ENCODE data around the gene NEK6. TPM values are rescaled to one million over a fixed set of nuclear protein-coding genes. Genes with fewer than 3 reads are reported as not detected.

Gene NEK6
- total and polyA plus RNA-seq, 2 experiments from 2014 or later: 33.5 to 44.7 TPM

DNA sequence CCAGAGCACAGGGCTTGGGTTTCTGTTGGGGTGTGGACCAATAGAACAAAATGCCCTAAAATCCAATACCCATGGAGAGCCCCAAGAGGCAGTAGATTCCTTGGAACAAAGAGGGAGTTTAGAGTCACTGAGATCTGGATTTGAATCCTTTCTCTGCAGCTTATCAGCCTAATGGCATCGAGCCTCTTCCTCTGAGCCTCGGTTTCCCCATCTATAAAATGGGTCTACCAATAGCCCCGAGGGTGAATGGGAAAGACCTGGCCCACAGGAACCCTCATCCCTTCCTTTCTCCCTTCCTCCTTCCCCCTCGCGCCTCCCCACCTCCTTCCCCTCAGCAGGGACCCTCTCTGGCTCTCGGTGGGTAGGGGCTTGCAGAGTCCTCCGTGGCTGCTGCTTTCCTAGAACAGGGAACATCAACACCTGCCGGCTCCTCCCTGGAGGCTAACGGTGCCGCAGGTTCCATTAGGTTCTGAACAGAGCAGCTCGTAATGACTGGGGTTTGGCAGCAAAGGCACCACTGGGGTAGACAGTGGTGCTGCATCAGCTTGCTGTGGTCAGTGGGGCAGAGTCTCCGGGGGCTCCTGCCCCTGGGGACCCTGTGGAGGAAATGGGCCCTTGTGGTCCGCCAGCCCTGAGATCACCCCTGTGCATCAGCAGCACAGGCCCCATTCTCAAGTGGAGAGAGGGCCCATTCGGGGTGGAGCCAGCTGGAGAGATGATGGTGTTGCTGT is 40.3 kb downstream of the NEK6 start:
- H4K20me1 ChIP-seq (ENCODE audit: insufficient read depth, poor library complexity, severe bottlenecking): peaks cover 17% of the 10 kb centered on the region
- TF ChIP-seq EZH2phosphoT487 (IDR thresholded peaks at IDR 0.05; ENCODE audit: low read depth, severe bottlenecking, unreplicated experiment): no peak
- H3K27me3 ChIP-seq: no peaks in the 10 kb centered on the region
- no peaks in the 10 kb centered on the region for H3K36me3 ChIP-seq (replicated peaks; ENCODE audit: insufficient read depth, low read depth)
- H3K4me3 ChIP-seq: no peak overlapping the region
- H3K4me2 ChIP-seq: no peak overlapping the region
- H3K27ac ChIP-seq: no peak overlapping the region
- H3K4me1 ChIP-seq (ENCODE audit: insufficient read depth): peaks cover 5% of the 10 kb centered on the region
- no peak for DNase-seq (ENCODE audit: low spot score)
- WGBS (ENCODE audit: low lambda C conversion rate, missing lambda C conversion rate): 91% methylated on average over 13 of the region's 14 CpGs
- H3K9me2 ChIP-seq (replicated peaks; ENCODE audit: insufficient read depth): no peaks in the 10 kb centered on the region
- no peaks in the 10 kb centered on the region for H3K9me3 ChIP-seq (ENCODE audit: low read depth)
- H2AFZ ChIP-seq: no peak overlapping the region
- peaks cover 39% of the 10 kb centered on the region for H3K79me2 ChIP-seq

DNA sequence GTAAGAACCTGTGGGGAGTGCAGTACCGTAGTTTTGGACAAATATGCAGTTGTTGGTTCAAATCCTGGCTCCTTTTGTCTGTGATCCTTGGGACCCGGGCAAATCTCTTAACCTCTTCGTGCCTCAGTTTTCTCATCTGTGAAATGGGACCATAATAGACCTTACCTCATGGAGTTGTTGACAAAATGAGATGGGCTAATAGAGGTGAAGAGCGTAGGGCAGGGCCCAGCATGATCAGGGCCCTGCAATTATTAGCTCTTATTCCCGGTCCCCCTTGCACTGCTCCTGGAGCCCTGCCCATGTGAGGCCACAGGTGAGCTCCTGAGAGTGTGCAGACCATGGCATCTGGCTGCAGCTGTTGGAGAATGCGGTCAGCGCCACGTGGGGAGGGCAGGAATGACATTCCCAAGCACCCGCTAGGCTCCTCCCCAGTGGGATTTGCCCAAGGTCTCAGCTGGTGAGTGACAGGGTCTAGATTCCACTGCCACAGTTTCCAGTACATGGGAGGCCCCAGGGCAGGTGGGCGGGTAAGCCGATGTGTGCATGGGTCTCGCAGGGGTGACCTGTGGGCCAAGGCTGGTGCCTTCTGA is 41.0 kb downstream of the NEK6 start:
- 79% methylated on average over 12 of the region's 12 CpGs for WGBS (ENCODE audit: low lambda C conversion rate, missing lambda C conversion rate)
- no peaks in the 10 kb centered on the region for H3K36me3 ChIP-seq (replicated peaks; ENCODE audit: insufficient read depth, low read depth)
- H3K4me1 ChIP-seq (ENCODE audit: insufficient read depth): peaks cover 5% of the 10 kb centered on the region
- H3K4me2 ChIP-seq: no peak overlapping the region
- H2AFZ ChIP-seq: no peak overlapping the region
- no peak overlapping the region for H3K4me3 ChIP-seq
- H3K79me2 ChIP-seq: peaks cover 34% of the 10 kb centered on the region
- no peaks in the 10 kb centered on the region for H3K9me3 ChIP-seq (ENCODE audit: low read depth)
- peaks cover 17% of the 10 kb centered on the region for H4K20me1 ChIP-seq (ENCODE audit: insufficient read depth, poor library complexity, severe bottlenecking)
- no peak for DNase-seq (ENCODE audit: low spot score)
- no peaks in the 10 kb centered on the region for H3K9me2 ChIP-seq (replicated peaks; ENCODE audit: insufficient read depth)
- TF ChIP-seq EZH2phosphoT487 (IDR thresholded peaks at IDR 0.05; ENCODE audit: low read depth, severe bottlenecking, unreplicated experiment) (no peak), EZH2 (IDR thresholded peaks at IDR 0.05; ENCODE audit: borderline replicate concordance) (no peak)
- TF ChIP-seq, protein P1, sequence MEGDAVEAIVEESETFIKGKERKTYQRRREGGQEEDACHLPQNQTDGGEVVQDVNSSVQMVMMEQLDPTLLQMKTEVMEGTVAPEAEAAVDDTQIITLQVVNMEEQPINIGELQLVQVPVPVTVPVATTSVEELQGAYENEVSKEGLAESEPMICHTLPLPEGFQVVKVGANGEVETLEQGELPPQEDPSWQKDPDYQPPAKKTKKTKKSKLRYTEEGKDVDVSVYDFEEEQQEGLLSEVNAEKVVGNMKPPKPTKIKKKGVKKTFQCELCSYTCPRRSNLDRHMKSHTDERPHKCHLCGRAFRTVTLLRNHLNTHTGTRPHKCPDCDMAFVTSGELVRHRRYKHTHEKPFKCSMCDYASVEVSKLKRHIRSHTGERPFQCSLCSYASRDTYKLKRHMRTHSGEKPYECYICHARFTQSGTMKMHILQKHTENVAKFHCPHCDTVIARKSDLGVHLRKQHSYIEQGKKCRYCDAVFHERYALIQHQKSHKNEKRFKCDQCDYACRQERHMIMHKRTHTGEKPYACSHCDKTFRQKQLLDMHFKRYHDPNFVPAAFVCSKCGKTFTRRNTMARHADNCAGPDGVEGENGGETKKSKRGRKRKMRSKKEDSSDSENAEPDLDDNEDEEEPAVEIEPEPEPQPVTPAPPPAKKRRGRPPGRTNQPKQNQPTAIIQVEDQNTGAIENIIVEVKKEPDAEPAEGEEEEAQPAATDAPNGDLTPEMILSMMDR (IDR thresholded peaks at IDR 0.05; ENCODE audit: poor library complexity): no peak
- no peaks in the 10 kb centered on the region for H3K27me3 ChIP-seq
- H3K27ac ChIP-seq: no peak overlapping the region

DNA sequence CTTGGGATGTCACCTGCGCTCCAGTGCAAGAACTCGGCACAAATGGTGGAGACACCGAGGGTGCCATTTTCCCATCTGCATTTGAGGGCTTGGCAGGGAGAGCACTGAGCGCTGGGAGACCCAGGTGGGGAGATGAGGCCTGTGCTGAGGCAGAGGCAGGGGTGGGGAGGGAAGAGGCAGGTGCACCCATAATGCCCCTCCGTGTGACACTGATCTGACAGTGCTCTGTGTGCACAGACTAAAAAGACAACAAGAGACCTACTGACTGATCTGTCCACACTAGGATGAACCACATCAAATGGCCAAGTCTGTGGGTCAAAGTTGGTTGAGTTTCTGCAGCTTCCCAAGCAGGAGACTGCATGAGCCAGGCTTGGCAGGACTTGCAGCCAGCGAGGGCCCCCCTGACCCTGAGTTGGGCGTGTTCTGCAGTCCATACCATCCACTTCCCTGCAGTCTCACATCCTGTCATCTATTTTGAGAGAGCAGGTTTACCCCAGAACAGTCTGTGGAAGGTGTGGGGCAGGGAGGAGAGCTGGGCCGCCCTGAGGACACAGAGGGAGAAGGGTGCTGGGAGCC is 41.9 kb downstream of the NEK6 start:
- WGBS (ENCODE audit: low lambda C conversion rate, missing lambda C conversion rate): 86% methylated on average over 8 of the region's 8 CpGs
- H3K27ac ChIP-seq: no peak overlapping the region
- H3K4me3 ChIP-seq: no peak overlapping the region
- no peaks in the 10 kb centered on the region for H3K9me3 ChIP-seq (ENCODE audit: low read depth)
- no peaks in the 10 kb centered on the region for H3K27me3 ChIP-seq
- no peak overlapping the region for H2AFZ ChIP-seq
- H3K4me1 ChIP-seq (ENCODE audit: insufficient read depth): peaks cover 5% of the 10 kb centered on the region
- TF ChIP-seq EZH2 (IDR thresholded peaks at IDR 0.05; ENCODE audit: borderline replicate concordance): no peak
- TF ChIP-seq EZH2phosphoT487 (IDR thresholded peaks at IDR 0.05; ENCODE audit: low read depth, severe bottlenecking, unreplicated experiment): no peak
- TF ChIP-seq, protein P1 (IDR thresholded peaks at IDR 0.05; ENCODE audit: poor library complexity): no peak
- no peak for DNase-seq (ENCODE audit: low spot score)
- H3K4me2 ChIP-seq: no peak overlapping the region
- H3K36me3 ChIP-seq (replicated peaks; ENCODE audit: insufficient read depth, low read depth): no peaks in the 10 kb centered on the region
- peaks cover 33% of the 10 kb centered on the region for H3K79me2 ChIP-seq
- H4K20me1 ChIP-seq (ENCODE audit: insufficient read depth, poor library complexity, severe bottlenecking): peaks cover 17% of the 10 kb centered on the region
- H3K9me2 ChIP-seq (replicated peaks; ENCODE audit: insufficient read depth): no peaks in the 10 kb centered on the region

DNA sequence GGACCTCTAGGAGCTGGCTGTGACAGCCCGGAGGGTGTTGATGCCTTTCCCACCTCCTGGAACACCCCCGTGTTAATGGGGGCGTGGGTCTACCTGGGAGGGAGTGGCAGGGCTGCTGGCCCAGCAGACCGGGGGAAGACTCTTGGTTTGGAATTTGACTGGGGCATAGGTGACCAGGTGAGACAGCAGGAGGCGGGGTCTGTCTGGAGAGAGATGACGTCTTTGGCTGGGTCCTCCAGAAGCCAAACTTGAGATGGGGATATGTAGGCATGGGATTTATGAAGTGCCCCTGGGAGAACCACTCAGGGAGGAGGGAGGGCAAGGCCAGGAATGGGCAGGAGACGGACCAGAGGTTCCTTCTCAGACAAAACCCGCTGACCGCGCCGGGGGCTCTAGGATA is 42.6 kb downstream of the NEK6 start:
- no peak for DNase-seq (ENCODE audit: low spot score)
- TF ChIP-seq EZH2 (IDR thresholded peaks at IDR 0.05; ENCODE audit: borderline replicate concordance) (no peak), EZH2phosphoT487 (IDR thresholded peaks at IDR 0.05; ENCODE audit: low read depth, severe bottlenecking, unreplicated experiment) (no peak)
- TF ChIP-seq, protein P1 (IDR thresholded peaks at IDR 0.05; ENCODE audit: poor library complexity): no peak
- H3K4me3 ChIP-seq: no peak overlapping the region
- peaks cover 17% of the 10 kb centered on the region for H4K20me1 ChIP-seq (ENCODE audit: insufficient read depth, poor library complexity, severe bottlenecking)
- no peak overlapping the region for H3K27ac ChIP-seq
- H3K9me3 ChIP-seq (ENCODE audit: low read depth): no peaks in the 10 kb centered on the region
- no peak overlapping the region for H2AFZ ChIP-seq
- 78% methylated on average over 11 of the region's 11 CpGs for WGBS (ENCODE audit: low lambda C conversion rate, missing lambda C conversion rate)
- peaks cover 5% of the 10 kb centered on the region for H3K4me1 ChIP-seq (ENCODE audit: insufficient read depth)
- no peak overlapping the region for H3K4me2 ChIP-seq
- no peaks in the 10 kb centered on the region for H3K36me3 ChIP-seq (replicated peaks; ENCODE audit: insufficient read depth, low read depth)
- peaks cover 33% of the 10 kb centered on the region for H3K79me2 ChIP-seq
- H3K27me3 ChIP-seq: no peaks in the 10 kb centered on the region
- H3K9me2 ChIP-seq (replicated peaks; ENCODE audit: insufficient read depth): no peaks in the 10 kb centered on the region

Data from hepatocyte (in vitro differentiated cells).